GM19328 (cell line): ENCODE data around the gene ZNF770.
"Not testable (repeated sequence)": the region's sequence is repeated elsewhere in the genome, so short reads cannot be mapped to it uniquely, and the experiment has no call there.

Experiments
- ATAC-seq: cut with Tn5 transposase; IDR thresholded peaks from one replicate; pipeline ENCODE4 v1.9.1; 2021; ENCODE audit warnings: mild to moderate bottlenecking, moderate library complexity; ENCODE audit not compliant: unreplicated experiment

ZNF770 gene

DNA sequence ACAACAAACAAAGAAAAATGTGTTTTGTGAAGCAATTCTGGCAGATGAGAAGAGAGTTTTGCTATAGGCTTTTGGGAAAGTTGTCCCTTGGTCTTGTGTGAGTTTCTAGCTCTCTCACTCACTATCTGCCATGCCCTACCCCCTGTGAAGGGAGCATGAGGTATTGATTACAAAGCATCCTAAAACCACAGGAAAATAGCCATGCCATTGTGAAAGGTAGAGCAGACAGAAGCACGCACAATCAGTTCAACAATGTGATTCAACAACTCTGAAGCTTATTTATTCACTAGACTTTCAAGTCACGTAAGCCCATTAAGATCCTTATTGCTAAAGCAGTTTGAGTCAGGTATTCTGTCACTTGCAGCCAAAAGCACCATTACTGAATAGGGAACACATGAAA, 12.0 kb downstream of the ZNF770 start:
- no peak for ATAC-seq

GRCh38 chr15:34973512-34973911, 14.6 kb downstream of the ZNF770 start:
- no peak for ATAC-seq

GRCh38 chr15:34970098-34970643, 17.9 kb downstream of the ZNF770 start:
- ATAC-seq, result peak; percentile 2

GRCh38 chr15:34969340-34970097, 18.6 kb downstream of the ZNF770 start, which contains the start of gene AQR:
TSS of gene AQR (minus strand) at chr15:34969742. CDS start at chr15:34969613, 129 bp downstream.
- ATAC-seq, result peak; percentile 96

DNA sequence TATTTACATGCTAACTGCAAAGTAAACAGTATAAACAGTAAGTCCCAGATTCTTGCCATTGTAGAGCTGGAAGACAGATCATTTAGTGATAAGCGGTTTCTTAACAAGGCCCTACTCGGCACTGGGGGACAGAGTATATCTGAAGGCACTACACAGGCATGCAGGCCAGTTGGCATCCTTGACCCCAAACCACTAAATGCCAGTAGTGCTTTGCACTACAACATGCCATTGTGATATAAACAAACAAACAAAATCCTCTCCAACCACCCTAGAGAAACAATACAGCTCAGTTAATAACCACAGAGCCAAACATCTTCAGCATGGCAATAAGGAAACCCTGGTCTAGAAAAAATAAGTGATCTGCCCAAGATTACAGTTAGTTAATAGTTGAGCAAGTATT, 23.8 kb downstream of the ZNF770 start:
- no peak for ATAC-seq

DNA sequence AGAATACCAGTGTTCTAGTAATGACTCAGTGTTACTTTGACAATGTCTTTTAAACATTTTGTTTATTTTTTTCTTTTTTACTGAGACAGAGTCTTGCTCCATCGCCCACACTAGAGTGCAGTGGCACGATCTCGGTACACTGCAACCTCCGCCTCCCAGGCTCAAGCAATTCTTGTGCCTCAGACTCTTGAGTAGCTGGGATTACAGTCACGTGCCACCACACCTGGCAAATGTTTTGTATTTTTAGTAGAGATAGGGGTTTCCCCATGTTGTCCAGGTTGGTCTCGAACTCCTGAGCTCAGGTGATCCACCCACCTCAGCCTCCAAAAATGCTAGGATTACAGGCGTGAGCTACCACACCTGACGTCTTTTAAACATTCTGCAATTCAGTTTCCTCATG, 34.2 kb downstream of the ZNF770 start:
- ATAC-seq, result no peak

DNA sequence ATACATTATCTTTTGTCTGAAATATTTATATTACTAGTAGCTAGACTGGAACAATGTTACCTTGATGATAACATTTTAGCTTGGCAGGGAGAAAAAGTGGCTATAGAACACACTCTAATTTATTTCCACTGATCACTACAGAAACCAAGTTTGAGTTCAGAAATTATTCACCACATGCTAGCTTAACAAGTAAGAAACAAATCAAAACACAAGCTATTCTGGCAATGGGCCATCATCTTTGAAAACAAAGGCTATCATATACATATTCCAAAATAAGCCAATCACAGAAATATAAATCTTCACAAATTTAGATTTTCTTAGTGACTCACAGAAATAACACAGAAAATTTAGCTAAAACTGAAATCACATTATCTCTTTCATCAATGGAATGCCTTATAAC, 35.6 kb downstream of the ZNF770 start:
- ATAC-seq, result no peak

DNA sequence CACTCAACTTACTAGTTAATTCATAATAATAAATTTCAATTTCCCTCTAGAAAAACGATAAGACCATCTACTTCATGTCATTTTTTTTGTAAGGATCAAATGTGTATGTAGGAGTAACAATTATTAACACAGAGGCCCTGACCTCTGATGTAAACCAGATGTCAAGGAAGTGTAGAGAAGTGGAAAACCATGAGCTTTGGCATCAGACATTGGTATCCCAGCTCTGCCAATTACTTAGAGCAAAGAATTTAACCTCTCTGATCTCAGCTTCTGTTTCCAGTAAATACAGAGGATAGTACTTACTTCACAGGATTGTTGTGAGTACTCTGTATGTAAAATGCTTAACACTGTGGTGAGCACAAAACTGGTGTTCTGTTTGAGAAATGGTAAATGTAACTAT, 36.1 kb downstream of the ZNF770 start:
- ATAC-seq, result no peak

GRCh38 chr15:34944936-34945335, 43.2 kb downstream of the ZNF770 start:
- no peak for ATAC-seq

- no peak for ATAC-seq
Measured at GRCh38 chr15:34943711-34944110, 44.4 kb downstream of the ZNF770 start.

DNA sequence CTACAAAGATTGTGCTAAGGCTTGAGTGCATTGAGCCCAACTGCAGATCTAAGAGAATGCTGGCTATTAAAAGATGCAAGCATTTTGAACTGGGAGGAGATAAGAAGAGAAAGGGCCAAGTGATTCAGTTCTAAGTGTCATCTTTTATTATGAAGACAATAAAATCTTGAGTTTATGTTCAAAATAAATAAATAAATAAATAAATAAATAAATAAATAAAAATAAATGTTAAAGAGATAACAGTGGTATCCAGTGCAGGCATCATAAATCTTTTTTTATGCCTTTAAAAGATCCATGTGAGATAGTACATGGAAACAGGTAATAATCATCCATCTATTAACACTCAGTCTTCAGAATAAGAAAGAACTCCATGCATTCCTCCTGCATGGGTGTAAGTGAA, 44.8 kb downstream of the ZNF770 start:
- ATAC-seq, result not testable (repeated sequence)

DNA sequence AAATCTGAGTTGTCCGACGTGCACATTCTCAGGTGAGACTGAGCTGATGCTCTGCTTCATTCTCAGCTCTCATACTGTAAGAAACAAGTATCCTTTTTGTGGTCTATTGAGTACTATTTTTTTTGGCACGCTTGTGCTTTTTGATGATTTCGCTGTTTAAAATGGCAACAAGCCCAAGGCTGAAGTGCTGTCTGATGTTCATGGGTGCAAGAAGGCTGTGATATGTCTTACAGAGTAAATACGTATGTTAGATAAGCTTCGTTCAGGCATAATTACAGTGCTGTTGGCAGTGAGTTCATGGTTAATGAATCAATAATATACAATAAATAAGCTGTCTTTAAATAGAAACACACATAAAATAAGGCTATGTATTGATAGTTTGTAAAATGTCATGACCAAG, 45.7 kb downstream of the ZNF770 start:
- no peak for ATAC-seq

GRCh38 chr15:34941831-34942230, 46.3 kb downstream of the ZNF770 start:
- ATAC-seq, result no peak

DNA sequence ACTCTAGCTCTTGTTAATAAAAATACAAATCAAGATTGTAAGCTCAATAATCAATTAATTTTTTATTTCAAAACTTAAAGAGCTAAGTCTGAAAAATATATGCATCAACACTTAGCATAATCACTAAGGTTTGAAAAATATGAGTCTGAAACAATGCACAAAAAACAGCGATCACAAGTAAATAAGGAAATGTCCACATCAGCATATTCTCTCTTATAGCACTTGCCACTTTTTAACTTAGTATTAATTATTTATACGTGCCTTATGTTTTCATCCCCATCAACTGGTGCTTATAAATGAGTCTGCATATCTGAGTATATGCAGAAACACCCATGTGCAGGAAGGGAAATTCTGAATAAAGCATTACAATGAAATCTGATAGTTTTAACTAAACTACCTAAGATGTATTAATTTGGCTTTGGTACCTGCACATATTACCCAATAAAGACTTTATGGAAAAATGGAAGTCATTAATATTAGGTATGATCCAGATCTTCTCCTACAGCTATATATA, 46.8 kb downstream of the ZNF770 start:
- ATAC-seq, result no peak

GRCh38 chr15:34933432-34933975, 54.6 kb downstream of the ZNF770 start:
- ATAC-seq, result no peak

DNA sequence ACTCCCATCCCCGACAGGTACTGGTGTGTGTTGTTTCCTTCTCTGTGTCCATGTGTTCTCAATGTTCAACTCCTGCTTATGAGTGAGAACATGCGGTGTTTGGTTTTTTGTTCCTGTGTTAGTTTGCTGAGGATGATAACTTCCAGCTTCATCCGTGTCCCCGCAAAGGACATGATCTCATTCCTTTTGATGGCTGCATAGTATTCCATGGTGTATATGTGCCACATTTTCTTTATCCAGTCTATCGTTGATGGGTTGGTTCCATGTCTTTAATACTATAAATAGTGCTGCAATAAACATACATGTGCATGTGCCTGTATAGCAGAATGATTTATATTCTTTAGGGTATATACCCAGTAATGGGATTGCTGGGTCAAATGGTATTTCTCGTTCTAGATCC, 59.7 kb downstream of the ZNF770 start:
- not testable (repeated sequence) for ATAC-seq
